GM10266 (cell line): ENCODE data around the gene INAFM1.

Source experiments
- DNase-seq: peaks from one replicate; pipeline ENCODE4 v3.0.0; 2012; ENCODE audit errors: extremely low spot score
- CTCF ChIP-seq: IDR thresholded peaks from 2 replicates; pipeline ENCODE4 v1.5.1; 2012; ENCODE audit warnings: mild to moderate bottlenecking, low read depth; ENCODE audit not compliant: control insufficient read depth, insufficient read depth; ENCODE audit errors: missing control alignments

Gene INAFM1

DNA sequence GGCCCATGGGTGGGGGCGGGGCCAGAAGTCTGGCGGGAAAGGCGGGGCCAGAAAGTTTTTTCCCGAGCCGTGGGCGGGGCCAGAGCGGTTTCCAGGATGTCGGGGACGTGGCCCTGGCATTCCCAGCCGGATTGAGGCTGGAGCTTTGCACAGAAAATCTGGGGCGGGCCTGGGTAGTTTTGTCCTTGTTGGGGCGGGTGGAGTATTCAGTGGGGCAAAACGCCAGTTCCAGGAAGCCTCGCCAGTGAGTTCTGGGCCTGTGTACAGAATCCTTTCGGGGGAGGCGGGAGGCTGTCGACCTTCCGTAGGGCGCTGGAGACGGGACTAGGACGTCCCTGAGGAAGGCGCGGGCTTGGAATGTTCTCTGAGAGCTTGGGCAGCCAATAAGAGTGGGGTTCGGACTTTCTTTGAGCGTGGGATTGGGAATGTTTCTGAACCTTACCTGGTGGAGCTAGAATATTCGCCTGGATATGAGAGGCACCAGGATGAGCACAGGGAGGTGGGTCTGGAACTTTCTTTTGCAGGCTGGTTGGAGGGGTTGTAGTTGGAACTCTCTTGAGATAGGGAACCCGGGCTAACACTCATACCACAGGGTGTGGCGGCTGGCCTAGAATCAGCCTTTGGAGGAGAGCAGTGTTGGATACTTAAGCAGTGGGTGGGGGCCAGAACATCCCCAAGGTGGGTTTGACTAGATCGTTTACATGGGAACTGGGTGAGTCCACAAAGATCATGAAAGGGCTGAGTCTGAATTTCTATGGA is 17.1 kb upstream of the INAFM1 start:
- DNase-seq, result no peak
- no peak for TF ChIP-seq CTCF

DNA sequence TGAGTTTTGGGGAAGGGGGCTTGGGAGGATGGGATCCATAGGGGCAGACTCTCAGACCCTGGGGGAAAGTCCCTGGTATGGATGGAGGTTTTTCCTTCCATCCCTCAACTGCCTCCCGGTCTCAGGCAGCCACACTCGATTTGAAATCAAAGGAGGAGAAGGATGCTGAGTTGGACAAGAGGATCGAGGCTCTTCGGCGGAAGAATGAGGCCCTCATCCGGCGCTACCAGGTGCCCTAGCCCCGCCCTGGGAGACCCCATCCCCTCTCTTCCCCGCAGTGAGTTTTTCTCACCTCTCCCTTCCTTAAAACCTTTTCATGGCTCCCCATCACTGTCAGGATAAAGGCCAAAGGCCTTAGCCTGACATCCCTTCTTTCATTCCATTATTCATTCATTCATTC is 16.3 kb upstream of the INAFM1 start:
- no peak for DNase-seq
- no peak for TF ChIP-seq CTCF

- TF ChIP-seq CTCF, result no peak
- DNase-seq, result no peak
Measured at GRCh38 chr19:47258895-47259555, 15.7 kb upstream of the INAFM1 start.

DNA sequence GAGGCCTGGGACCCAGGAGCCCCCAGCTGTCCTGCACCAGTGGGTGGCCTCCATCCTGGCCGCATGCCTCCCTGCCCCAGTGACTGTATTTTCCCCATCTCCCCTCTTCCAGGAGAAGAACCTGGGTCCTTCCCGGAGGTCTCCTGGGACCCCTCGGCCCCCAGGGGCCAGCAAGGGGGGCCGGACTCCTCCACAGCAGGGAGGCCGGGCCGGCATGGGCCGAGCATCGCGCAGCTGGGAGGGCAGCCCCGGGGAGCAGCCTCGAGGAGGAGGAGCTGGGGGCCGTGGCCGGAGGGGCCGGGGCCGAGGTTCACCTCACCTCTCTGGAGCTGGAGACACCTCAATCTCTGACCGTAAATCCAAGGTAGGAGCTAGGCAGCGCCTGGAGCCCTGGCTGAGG is 14.2 kb upstream of the INAFM1 start:
- TF ChIP-seq CTCF, result no peak

DNA sequence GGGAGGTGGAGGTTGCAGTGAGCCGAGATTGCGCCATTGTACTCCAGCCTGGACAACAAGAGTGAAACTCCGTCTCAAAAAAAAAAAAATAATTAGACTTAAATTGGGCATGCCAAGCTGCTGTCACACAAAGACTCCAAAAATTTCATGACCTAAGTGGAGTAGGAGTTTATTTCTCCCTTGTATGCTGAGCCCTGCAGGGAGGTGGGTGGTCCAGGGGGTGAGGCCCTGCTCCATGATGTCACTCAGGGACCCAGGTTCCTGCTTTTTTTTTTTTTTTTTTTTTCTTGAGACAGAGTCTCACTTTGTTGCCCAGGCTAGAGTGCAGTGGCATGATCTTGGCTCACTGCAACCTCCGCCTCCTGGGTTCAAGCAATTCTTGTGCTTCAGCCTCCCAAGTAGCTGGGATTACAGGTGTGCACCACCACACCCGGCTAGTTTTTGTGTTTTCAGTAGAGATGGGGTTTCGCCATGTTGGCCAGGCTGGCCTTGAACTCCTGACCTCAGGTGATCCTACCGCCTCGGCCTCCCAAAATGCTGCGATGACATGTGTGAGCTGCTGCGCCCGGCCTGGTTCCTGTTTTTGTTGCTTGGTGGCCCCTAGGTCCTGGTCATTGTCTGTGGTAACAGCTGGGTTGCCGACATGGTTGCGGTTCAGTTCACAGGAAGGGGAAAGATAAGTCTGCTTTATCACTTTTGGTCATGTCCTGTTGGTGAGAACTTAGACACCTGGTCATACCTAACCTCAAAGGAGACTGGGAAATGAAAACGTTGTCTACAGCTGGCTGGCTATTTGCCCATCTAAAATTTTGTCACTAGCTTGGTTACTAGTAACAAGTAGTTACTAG is 12.5 kb upstream of the INAFM1 start:
- peak; percentile 81 for DNase-seq

More for the DNA sequence above, 14.2 kb upstream of the INAFM1 start:
- no peak for DNase-seq

DNA sequence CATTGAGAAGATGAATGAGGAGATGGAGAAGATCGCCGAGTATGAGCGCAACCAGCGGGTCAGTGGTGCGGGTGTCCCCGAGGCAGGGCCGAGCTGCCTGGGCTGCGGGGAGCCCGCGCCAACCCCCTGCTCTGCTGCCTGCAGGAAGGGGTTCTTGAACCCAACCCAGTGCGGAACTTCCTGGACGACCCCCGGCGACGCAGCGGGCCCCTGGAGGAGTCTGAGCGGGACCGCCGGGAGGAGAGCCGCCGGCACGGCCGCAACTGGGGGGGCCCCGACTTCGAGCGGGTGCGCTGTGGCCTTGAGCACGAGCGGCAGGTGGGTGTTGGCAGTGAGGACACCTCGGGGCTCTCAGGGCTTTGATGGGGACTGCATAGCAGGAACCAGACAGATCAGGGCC is 10.1 kb upstream of the INAFM1 start:
- no peak for DNase-seq
- no peak for TF ChIP-seq CTCF

GRCh38 chr19:47266401-47266941 is 8.2 kb upstream of the INAFM1 start:
- TF ChIP-seq CTCF, result no peak
- DNase-seq, result no peak
